Mesenchymal stem cell (in vitro differentiated cells and primary cell): ENCODE data around the gene RCAN1.

Source experiments
- DNase-seq: peaks from one replicate; pipeline ENCODE4 v3.0.0-alpha.2; 2013
- H2AFZ ChIP-seq: one replicate; pipeline ENCODE4 v1.6.1; 2013; ENCODE audit warnings: low read depth, mild to moderate bottlenecking, control low read depth, inconsistent platforms, low read length, moderate library complexity
- H2AK5ac ChIP-seq: 2 replicates; pipeline ENCODE4 v1.6.1; 2013; ENCODE audit warnings: low read length, moderate library complexity, mild to moderate bottlenecking, inconsistent platforms; ENCODE audit not compliant: severe bottlenecking
- H2BK120ac ChIP-seq: one replicate; pipeline ENCODE4 v1.6.1; 2013; ENCODE audit warnings: low read depth, mild to moderate bottlenecking, inconsistent platforms, low read length, moderate library complexity
- H2BK12ac ChIP-seq, 2 experiments: one replicate each; pipeline ENCODE4 v1.6.1; 2013; ENCODE audit warnings: inconsistent platforms in 2 of 2, low read length in 2 of 2, mild to moderate bottlenecking in 2 of 2, moderate library complexity in 2 of 2, control low read depth in 1 of 2
- H2BK15ac ChIP-seq: one replicate; pipeline ENCODE4 v1.6.1; 2013; ENCODE audit warnings: mild to moderate bottlenecking, low read depth, inconsistent platforms; ENCODE audit not compliant: poor library complexity, severe bottlenecking
- H2BK5ac ChIP-seq: 2 replicates; pipeline ENCODE4 v1.6.1; 2013; ENCODE audit warnings: low read depth, mild to moderate bottlenecking, low read length, control low read depth, inconsistent platforms; ENCODE audit not compliant: poor library complexity, severe bottlenecking
- H3K14ac ChIP-seq, 2 experiments: one replicate each; pipeline ENCODE4 v1.6.1; 2013; ENCODE audit warnings: inconsistent platforms in 2 of 2, low read length in 2 of 2, control low read depth in 1 of 2, mild to moderate bottlenecking in 1 of 2, moderate library complexity in 1 of 2
- H3K18ac ChIP-seq, 2 experiments: one replicate each; pipeline ENCODE4 v1.6.1; 2013; ENCODE audit warnings: inconsistent platforms in 2 of 2, low read length in 2 of 2, control low read depth in 1 of 2, low read depth in 1 of 2, mild to moderate bottlenecking in 1 of 2
- H3K23ac ChIP-seq, 2 experiments: one replicate each; pipeline ENCODE4 v1.6.1; 2013; ENCODE audit warnings: inconsistent platforms in 2 of 2, low read length in 2 of 2, mild to moderate bottlenecking in 2 of 2, moderate library complexity in 2 of 2, control low read depth in 1 of 2
- H3K27ac ChIP-seq: 2 replicates; pipeline ENCODE4 v1.5.1; 2013; ENCODE audit warnings: mild to moderate bottlenecking, moderate library complexity, low read length, control low read depth, inconsistent platforms; ENCODE audit not compliant: poor library complexity, severe bottlenecking
- H3K27me3 ChIP-seq, 2 experiments: 2 replicates each; pipeline versions ENCODE4 v1.6.1 to v1.7.0; 2013; ENCODE audit warnings: low read length in 2 of 2, mild to moderate bottlenecking in 2 of 2, moderate library complexity in 2 of 2, control low read depth in 1 of 2, inconsistent platforms in 1 of 2; ENCODE audit not compliant: control insufficient read depth in 1 of 2, insufficient read depth in 1 of 2
- H3K36me3 ChIP-seq, 2 experiments: 2 replicates each; pipeline versions ENCODE4 v1.6.1 to v1.7.0; 2013; ENCODE audit warnings: low read length in 2 of 2, control low read depth in 1 of 2, inconsistent platforms in 1 of 2, low read depth in 1 of 2, mild to moderate bottlenecking in 1 of 2; ENCODE audit not compliant: insufficient read depth in 2 of 2, control insufficient read depth in 1 of 2
- H3K4ac ChIP-seq, 2 experiments: one replicate each; pipeline ENCODE4 v1.6.1; 2013; ENCODE audit warnings: inconsistent platforms in 2 of 2, low read length in 2 of 2, mild to moderate bottlenecking in 2 of 2, moderate library complexity in 2 of 2, control low read depth in 1 of 2, low read depth in 1 of 2
- H3K4me1 ChIP-seq: 2 replicates; pipeline ENCODE4 v1.6.1; 2013; ENCODE audit warnings: low read depth, low read length, control low read depth; ENCODE audit not compliant: control insufficient read depth, insufficient read depth
- H3K4me2 ChIP-seq: 2 replicates; pipeline ENCODE4 v1.6.1; 2013; ENCODE audit warnings: low read length, mild to moderate bottlenecking, inconsistent platforms; ENCODE audit not compliant: poor library complexity, severe bottlenecking
- H3K4me3 ChIP-seq, 2 experiments: 2 replicates each; pipeline versions ENCODE4 v1.5.1 to v1.7.0; 2013; ENCODE audit warnings: low read length in 2 of 2, mild to moderate bottlenecking in 2 of 2, control low read depth in 1 of 2, low read depth in 1 of 2; ENCODE audit not compliant: insufficient read depth in 1 of 2
- H3K79me1 ChIP-seq: replicated peaks from 2 replicates; pipeline ENCODE4 v1.6.1; 2013; ENCODE audit warnings: mild to moderate bottlenecking, control low read depth, low read length, inconsistent platforms; ENCODE audit not compliant: poor library complexity, severe bottlenecking
- H3K9ac ChIP-seq: 2 replicates; pipeline ENCODE4 v1.7.0; 2013; ENCODE audit warnings: mild to moderate bottlenecking, low read length, moderate library complexity
- H3K9me3 ChIP-seq: 2 replicates; pipeline ENCODE4 v1.7.0; 2013; ENCODE audit warnings: mild to moderate bottlenecking, low read length; ENCODE audit not compliant: control insufficient read depth
- H4K8ac ChIP-seq: one replicate; pipeline ENCODE4 v1.6.1; 2013; ENCODE audit warnings: inconsistent platforms, mild to moderate bottlenecking, low read length, moderate library complexity
- H4K91ac ChIP-seq: one replicate; pipeline ENCODE4 v1.6.1; 2013; ENCODE audit warnings: mild to moderate bottlenecking, low read length, inconsistent platforms
- WGBS: methylation state at CpG from one replicate; pipeline ENCODE4 v1.1.7; 2013; ENCODE audit warnings: mixed read lengths; 5-methylcytosine and 5-hydroxymethylcytosine counted together

The RCAN1 gene

GRCh38 chr21:34560609-34561008 lies 54.3 kb downstream of the RCAN1 start:
- Histone ChIP-seq H2AK5ac (no peak overlapping the region), H3K4me3 (no peak overlapping the region), H2BK15ac (no peak overlapping the region), H3K79me1 (peaks cover 4% of the 10 kb centered on the region), H2BK12ac (no peak overlapping the region), H2BK120ac (no peak overlapping the region), H3K4me1 (no peaks in the 10 kb centered on the region), H3K36me3 (no peaks in the 10 kb centered on the region), H2BK5ac (no peak overlapping the region), H3K9me3 (no peaks in the 10 kb centered on the region), H3K4ac (no peak overlapping the region), H3K27me3 (no peaks in the 10 kb centered on the region), H3K14ac (no peak overlapping the region), H3K18ac (no peak overlapping the region), H2AFZ (no peak overlapping the region), H3K9ac (no peak overlapping the region), H4K8ac (no peak overlapping the region), H3K27ac (no peak overlapping the region), H4K91ac (no peak overlapping the region), H3K23ac (no peak overlapping the region), H3K4me2 (no peak overlapping the region)
- no peak for DNase-seq
- no CpG with 5 or more reads among the region's 1 CpG for WGBS

DNA sequence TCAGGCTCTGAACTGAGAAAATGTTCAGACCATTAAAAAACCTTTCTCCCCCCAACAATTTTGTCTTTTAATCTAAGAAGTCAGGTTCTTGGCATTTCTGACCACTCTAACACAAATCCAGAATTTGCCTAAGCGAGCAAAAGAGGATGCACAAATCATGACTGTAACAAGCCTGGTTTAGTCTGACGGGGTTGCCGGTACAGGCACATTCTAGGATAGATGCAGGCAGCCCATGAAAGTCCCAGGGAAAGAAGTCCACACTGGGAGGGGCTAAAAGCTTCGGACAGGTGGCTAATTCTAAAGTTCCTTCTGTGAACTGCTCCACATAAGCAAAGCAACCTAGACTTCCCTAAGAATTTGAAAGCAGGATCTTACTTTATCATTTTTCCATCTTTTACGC lies 54.9 kb downstream of the RCAN1 start:
- 98% methylated on average over 4 of the region's 5 CpGs for WGBS
- no peak overlapping the region for H3K4me3 ChIP-seq

DNA sequence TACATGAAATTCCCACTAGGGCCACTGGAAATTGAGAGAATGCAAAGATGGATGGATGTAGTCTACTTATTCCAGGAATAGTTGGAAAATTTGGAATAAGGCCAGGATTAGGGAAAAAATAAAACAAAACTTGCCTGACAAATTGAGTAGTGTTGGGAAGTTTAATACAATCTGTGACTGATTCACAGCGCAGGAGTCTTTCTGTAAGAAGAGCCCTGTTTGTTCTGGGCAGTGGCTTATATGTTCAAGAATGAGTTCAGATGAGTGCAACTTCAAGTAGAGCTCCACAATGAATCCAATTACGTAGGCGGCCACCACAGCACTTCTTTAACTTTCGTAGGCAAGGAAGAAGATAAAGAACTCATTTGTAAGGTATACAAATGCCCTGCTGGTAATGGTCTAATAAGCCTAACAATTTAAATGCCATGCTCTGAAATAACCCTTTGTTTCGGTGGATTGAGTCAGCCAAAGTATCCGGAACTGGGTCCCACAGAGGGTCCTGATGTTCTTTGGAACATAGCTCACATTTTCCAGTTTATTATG lies 55.8 kb downstream of the RCAN1 start:
- 93% methylated on average over 6 of the region's 6 CpGs for WGBS

More for the DNA sequence above, 54.9 kb downstream of the RCAN1 start:
- Histone ChIP-seq H2AK5ac (no peak overlapping the region), H3K9ac (no peak overlapping the region), H3K23ac (no peak overlapping the region), H4K91ac (no peak overlapping the region), H3K36me3 (no peaks in the 10 kb centered on the region), H2BK12ac (no peak overlapping the region), H3K4ac (no peak overlapping the region), H3K18ac (no peak overlapping the region), H3K14ac (no peak overlapping the region), H2BK5ac (no peak overlapping the region), H3K27ac (no peak overlapping the region), H3K9me3 (no peaks in the 10 kb centered on the region), H2BK120ac (no peak overlapping the region), H3K4me2 (no peak overlapping the region), H2AFZ (no peak overlapping the region), H2BK15ac (no peak overlapping the region), H4K8ac (no peak overlapping the region), H3K4me1 (no peaks in the 10 kb centered on the region), H3K79me1 (peaks cover 4% of the 10 kb centered on the region), H3K27me3 (no peaks in the 10 kb centered on the region)
- no peak for DNase-seq

DNA sequence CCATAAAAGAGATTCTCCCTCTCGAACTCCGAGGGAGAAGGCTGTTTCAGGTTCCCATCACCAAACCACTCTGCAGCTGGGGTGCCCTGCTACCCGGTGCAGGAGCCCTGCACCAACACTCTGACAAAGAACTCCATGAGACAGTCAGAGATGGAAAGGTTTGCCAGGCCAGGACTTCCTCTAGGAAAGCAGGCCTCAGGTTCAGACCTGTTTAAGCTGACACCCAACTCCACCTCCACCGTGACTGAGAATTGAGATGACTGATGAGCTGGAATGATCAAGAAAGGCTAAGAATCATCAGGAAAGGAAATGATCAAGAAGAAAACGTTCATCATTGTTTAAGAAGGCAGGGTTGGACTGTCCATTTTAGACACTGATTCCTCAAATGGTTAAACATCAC lies 56.7 kb downstream of the RCAN1 start:
- WGBS, result 85% methylated on average over 4 of the region's 5 CpGs
- no peak overlapping the region for H2AK5ac ChIP-seq
- H3K79me1 ChIP-seq, result peaks cover 4% of the 10 kb centered on the region
- no peak overlapping the region for H2BK120ac ChIP-seq
- H2BK12ac ChIP-seq, result no peak overlapping the region
- no peak overlapping the region for H4K8ac ChIP-seq
- no peak overlapping the region for H3K27ac ChIP-seq
- no peak overlapping the region for H3K14ac ChIP-seq
- no peaks in the 10 kb centered on the region for H3K9me3 ChIP-seq
- no peaks in the 10 kb centered on the region for H3K27me3 ChIP-seq
- H4K91ac ChIP-seq, result no peak overlapping the region
- H3K4me3 ChIP-seq, result no peak overlapping the region
- no peak overlapping the region for H3K4me2 ChIP-seq
- H3K23ac ChIP-seq, result no peak overlapping the region
- no peak overlapping the region for H2AFZ ChIP-seq
- H3K36me3 ChIP-seq, result no peaks in the 10 kb centered on the region
- no peak overlapping the region for H2BK5ac ChIP-seq
- DNase-seq, result no peak
- no peak overlapping the region for H2BK15ac ChIP-seq
- no peak overlapping the region for H3K4ac ChIP-seq
- H3K9ac ChIP-seq, result no peak overlapping the region
- no peak overlapping the region for H3K18ac ChIP-seq
- H3K4me1 ChIP-seq, result no peaks in the 10 kb centered on the region

More for the DNA sequence above, 55.8 kb downstream of the RCAN1 start:
- no peak overlapping the region for H3K18ac ChIP-seq
- peaks cover 4% of the 10 kb centered on the region for H3K79me1 ChIP-seq
- H3K14ac ChIP-seq, result no peak overlapping the region
- no peak overlapping the region for H3K4me2 ChIP-seq
- no peak overlapping the region for H2BK5ac ChIP-seq
- no peak overlapping the region for H4K8ac ChIP-seq
- no peaks in the 10 kb centered on the region for H3K9me3 ChIP-seq
- H3K36me3 ChIP-seq, result no peaks in the 10 kb centered on the region
- no peak overlapping the region for H3K23ac ChIP-seq
- H3K9ac ChIP-seq, result no peak overlapping the region
- no peak overlapping the region for H3K4me3 ChIP-seq
- H3K27me3 ChIP-seq, result no peaks in the 10 kb centered on the region
- H3K4me1 ChIP-seq, result no peaks in the 10 kb centered on the region
- H2BK15ac ChIP-seq, result no peak overlapping the region
- no peak overlapping the region for H2BK12ac ChIP-seq
- H2AFZ ChIP-seq, result no peak overlapping the region
- DNase-seq, result no peak
- H4K91ac ChIP-seq, result no peak overlapping the region
- H2AK5ac ChIP-seq, result no peak overlapping the region
- H3K4ac ChIP-seq, result no peak overlapping the region
- H2BK120ac ChIP-seq, result no peak overlapping the region
- no peak overlapping the region for H3K27ac ChIP-seq
